ENCODE data around the gene ANKDD1B. TPM values are rescaled to one million over a fixed set of nuclear protein-coding genes. Genes with fewer than 3 reads are reported as not detected.
A peak's percentile ranks its signal among the peaks of the same experiment; 100 is the strongest.

The ANKDD1B gene
- total and polyA plus RNA-seq, 9 of the 15 experiments (the other 6 are each of a cell fraction or from before 2014, with no cell fraction given): 0.04 to 0.29 (median 0.18) TPM; not detected in 1

DNA sequence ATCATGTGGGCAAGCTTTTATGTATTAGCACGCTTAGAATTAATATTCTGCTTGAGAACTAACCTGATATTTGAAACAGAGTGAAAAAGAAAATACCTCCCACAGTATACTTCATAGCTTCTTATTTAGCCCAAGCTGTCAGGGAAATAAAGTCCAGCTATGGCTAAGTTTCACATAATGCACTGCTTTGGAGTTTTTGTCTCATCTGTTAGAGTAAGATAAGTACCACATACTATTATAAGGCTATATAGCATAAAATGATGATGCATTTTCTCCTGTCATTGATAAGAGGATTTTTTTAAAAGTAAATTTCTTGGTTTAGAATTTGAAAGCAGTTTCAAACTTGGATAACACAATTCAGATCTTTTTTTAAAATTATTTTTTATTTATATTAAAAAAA is 2.4 kb upstream of the ANKDD1B start (continued):
- TF ChIP-seq ZNF407 (IDR thresholded peaks at IDR 0.05; ENCODE audit: low read depth) (no peak), CBFA2T3 (IDR thresholded peaks at IDR 0.05) (peak; percentile 60), CBFA2T2 (conservative IDR thresholded peaks at IDR 0.05) (peak; percentile 35; the same call in 1 of the 2 replicates), PCBP2 (IDR thresholded peaks at IDR 0.05; ENCODE audit: low read depth, low read length, poor library complexity, severe bottlenecking) (no peak), PRDM10 (IDR thresholded peaks at IDR 0.05; ENCODE audit: partially characterized antibody) (no peak), ARID1B (IDR thresholded peaks at IDR 0.05) (peak; percentile 65; the same call in 1 of the 2 replicates), TAL1 (IDR thresholded peaks at IDR 0.05) (peak; percentile 41), ZNF592 (IDR thresholded peaks at IDR 0.05) (0 out of 2 replicates have a peak, but pooled peaks have one; percentile 29), ZNF124 (CRISPR knock-in tag; IDR thresholded peaks at IDR 0.05) (no peak)
- TF ChIP-seq, protein P1, sequence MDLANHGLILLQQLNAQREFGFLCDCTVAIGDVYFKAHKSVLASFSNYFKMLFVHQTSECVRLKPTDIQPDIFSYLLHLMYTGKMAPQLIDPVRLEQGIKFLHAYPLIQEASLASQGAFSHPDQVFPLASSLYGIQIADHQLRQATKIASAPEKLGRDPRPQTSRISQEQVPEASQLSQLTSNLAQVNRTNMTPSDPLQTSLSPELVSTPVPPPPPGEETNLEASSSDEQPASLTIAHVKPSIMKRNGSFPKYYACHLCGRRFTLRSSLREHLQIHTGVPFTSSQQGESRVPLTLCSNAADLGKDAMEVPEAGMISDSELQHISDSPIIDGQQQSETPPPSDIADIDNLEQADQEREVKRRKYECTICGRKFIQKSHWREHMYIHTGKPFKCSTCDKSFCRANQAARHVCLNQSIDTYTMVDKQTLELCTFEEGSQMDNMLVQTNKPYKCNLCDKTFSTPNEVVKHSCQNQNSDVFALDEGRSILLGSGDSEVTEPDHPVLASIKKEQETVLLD (IDR thresholded peaks at IDR 0.05): no peak

Measured in K562 (cell line).